ENCODE data around the gene ALCAM.

Gene ALCAM

DNA sequence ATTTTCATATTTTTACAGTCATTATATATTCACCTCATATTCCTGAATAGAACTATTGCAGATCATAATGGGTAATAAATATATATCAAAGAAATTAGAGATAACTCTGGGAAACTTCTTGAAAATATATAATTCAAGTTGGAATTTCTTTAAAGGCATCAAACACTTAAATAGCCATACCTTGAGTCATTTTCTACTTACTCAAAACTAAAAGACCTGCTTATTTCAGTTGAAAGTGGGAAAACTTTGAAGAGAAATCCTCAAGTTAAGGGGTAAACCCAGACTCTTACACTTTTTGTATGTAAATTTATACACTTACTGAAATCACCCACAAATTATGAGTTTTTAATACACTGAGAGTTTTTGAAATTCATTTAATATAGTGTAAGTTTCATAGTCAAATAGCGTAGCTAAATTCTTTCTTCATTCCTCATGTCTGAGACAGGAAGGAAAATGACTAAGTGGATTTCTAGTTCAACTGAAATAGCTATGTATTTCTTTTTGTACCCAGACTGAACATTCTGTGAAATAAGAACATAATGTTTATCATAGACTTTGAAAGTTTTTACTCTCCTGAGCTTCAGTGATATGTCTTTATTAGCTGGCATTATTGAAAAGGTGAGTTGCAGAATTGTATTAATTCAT is 4.6 kb upstream of the ALCAM start:
- no peaks in the 10 kb centered on the region for H3K36me3 ChIP-seq (ENCODE audit: insufficient read depth, low read length)
- H2AFZ ChIP-seq (ENCODE audit: low read depth, low read length), result no peak overlapping the region
- H3K4me1 ChIP-seq (ENCODE audit: insufficient read depth, low read length), result peaks cover 14% of the 10 kb centered on the region
- no peaks in the 10 kb centered on the region for H3K9me3 ChIP-seq (ENCODE audit: low read length)
- H3K4me3 ChIP-seq (ENCODE audit: low read length), result no peak overlapping the region
- no peaks in the 10 kb centered on the region for H3K27me3 ChIP-seq (ENCODE audit: insufficient read depth, low read length)

DNA sequence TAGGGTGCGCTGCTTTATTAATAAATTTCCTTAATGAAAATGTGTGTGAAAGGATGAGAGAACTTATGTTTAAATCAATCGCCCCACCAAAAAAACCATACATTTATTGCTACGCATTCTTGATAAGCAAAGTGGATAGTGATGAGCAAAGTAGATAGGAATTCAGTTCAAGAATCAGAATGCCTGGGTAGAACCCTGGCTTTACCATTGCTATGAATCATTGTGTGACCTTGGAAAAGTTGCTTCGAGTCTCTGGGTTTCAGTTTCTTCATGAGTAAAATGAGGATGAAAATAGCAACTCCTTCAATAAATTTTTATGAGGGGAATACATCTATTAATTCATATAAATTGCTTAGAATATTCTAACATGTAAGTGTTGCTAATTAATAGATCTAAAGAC is 2.6 kb upstream of the ALCAM start:
- Histone ChIP-seq H3K27me3 (ENCODE audit: insufficient read depth, low read length) (no peaks in the 10 kb centered on the region), H3K4me1 (ENCODE audit: insufficient read depth, low read length) (peaks cover 30% of the 10 kb centered on the region), H3K36me3 (ENCODE audit: insufficient read depth, low read length) (no peaks in the 10 kb centered on the region), H3K4me3 (ENCODE audit: low read length) (no peak overlapping the region), H2AFZ (ENCODE audit: low read depth, low read length) (no peak overlapping the region), H3K9me3 (ENCODE audit: low read length) (no peaks in the 10 kb centered on the region)

DNA sequence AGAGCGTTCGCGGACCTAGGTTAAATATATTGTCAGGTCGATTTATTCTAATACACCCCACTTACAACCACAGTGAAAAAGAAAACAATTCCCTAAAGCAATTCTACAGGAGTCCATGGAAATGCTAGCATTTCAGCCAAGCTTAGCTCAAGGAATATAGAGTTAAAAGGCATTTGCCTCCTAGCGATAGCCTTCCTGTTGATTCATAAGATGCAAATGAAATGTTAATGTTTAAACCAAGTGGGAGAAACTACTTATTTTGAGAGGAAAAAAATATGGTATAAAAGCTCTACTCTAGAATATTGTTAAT is 1.7 kb upstream of the ALCAM start:
- Histone ChIP-seq H3K27me3 (ENCODE audit: insufficient read depth, low read length) (no peaks in the 10 kb centered on the region), H2AFZ (ENCODE audit: low read depth, low read length) (peak overlapping the region; percentile 95), H3K9me3 (ENCODE audit: low read length) (no peaks in the 10 kb centered on the region), H3K4me3 (ENCODE audit: low read length) (peak overlapping the region; percentile 66), H3K36me3 (ENCODE audit: insufficient read depth, low read length) (no peaks in the 10 kb centered on the region), H3K4me1 (ENCODE audit: insufficient read depth, low read length) (peaks cover 27% of the 10 kb centered on the region)

DNA sequence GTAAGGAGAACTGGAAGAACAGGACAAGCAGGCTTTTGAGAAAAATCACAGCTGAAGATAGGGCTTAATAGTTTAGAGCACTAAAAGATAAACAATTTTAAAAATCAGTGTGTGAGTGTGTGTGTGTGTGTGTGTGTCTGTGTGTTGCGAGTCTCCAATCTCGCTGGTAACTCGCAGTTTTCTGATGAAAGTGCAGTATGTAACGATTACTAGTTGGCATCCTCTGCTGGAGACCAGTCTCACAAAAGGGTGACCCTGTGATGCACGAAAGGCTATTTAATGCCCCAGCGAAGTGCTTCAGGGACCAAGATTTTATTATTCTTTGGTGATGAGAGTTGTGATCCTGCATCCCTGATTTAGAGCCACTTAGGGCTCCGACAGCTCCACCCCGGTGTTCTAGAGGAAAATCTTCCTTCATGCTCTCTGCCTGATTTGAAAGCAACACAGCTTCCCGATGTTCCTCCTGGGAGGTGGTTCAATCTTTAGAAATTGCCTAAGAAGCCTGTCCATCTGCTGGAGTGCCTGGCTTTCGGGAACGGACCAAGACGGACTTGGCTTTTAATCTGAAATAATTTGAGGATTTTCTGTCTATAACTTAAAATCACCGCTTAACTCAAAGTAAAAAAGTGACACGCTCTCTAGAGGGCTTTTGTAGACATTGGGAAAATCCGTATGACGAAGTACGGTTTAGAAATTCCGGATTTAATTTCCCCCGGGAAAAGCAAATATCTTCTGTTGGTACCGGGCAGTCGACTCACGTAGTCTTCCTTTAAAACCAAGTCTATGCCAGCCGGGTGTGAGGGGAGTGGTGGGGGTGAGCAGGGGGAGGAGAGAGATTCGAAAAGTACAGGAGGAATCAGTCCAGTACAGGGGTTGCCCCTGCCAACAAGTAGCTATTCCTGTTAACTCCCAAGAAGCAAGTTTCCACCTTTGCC is 1.1 kb upstream of the ALCAM start:
- H3K36me3 ChIP-seq (ENCODE audit: insufficient read depth, low read length), result no peaks in the 10 kb centered on the region
- H3K9me3 ChIP-seq (ENCODE audit: low read length), result no peaks in the 10 kb centered on the region
- peak overlapping the region; percentile 95 for H2AFZ ChIP-seq (ENCODE audit: low read depth, low read length)
- H3K27me3 ChIP-seq (ENCODE audit: insufficient read depth, low read length), result no peaks in the 10 kb centered on the region
- peak overlapping the region; percentile 66 for H3K4me3 ChIP-seq (ENCODE audit: low read length)
- H3K4me1 ChIP-seq (ENCODE audit: insufficient read depth, low read length), result peaks cover 27% of the 10 kb centered on the region

DNA sequence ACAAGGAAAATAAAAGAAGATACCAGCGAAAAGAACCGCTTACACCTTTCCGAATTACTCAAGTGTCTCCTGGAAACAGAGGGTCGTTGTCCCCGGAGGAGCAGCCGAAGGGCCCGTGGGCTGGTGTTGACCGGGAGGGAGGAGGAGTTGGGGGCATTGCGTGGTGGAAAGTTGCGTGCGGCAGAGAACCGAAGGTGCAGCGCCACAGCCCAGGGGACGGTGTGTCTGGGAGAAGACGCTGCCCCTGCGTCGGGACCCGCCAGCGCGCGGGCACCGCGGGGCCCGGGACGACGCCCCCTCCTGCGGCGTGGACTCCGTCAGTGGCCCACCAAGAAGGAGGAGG is 325 bp downstream of the ALCAM start:
- Histone ChIP-seq H2AFZ (ENCODE audit: low read depth, low read length) (peak overlapping the region; percentile 98), H3K36me3 (ENCODE audit: insufficient read depth, low read length) (no peaks in the 10 kb centered on the region), H3K9me3 (ENCODE audit: low read length) (no peaks in the 10 kb centered on the region), H3K27me3 (ENCODE audit: insufficient read depth, low read length) (no peaks in the 10 kb centered on the region), H3K4me1 (ENCODE audit: insufficient read depth, low read length) (peaks cover 27% of the 10 kb centered on the region), H3K4me3 (ENCODE audit: low read length) (peak overlapping the region; percentile 66)

DNA sequence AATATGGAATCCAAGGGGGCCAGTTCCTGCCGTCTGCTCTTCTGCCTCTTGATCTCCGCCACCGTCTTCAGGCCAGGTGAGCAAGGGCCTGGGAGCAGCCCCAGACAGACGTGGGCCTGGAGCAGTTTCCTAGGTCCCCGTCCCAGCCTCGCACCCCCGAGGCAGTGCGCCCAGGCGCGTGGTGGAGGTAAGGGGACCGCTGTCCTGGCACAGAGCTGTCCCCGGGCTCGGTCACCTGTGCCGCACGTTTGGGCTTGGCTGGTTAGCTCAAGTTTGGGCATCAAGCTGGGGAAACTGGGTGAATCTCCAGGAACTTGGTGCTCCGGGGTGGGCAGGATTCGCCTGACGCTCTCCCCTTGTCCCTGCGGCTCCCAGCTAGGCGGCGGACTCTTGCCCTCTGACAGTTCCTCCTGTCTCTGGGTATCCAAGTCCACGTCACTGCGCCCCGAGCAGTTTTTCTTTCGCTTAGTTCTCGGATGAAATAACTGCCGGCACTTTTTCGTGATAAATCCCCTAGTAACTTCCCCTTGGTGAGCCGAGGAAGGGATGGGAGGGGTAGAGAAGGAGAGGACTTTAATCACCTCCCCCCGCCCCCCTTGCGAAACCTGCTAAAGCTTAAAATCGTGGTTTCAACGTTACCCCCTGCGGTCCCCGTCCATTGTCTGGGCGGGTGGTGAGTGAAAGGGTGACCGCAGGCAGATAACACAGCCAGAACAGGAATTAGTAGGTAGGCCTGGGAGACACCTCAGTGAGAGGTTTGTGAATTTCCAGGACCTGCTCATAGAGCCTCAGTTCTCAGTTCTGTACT is 901 bp downstream of the ALCAM start:
- H2AFZ ChIP-seq (ENCODE audit: low read depth, low read length), result peak overlapping the region; percentile 98
- peak overlapping the region; percentile 66 for H3K4me3 ChIP-seq (ENCODE audit: low read length)
- H3K36me3 ChIP-seq (ENCODE audit: insufficient read depth, low read length), result no peaks in the 10 kb centered on the region
- H3K9me3 ChIP-seq (ENCODE audit: low read length), result no peaks in the 10 kb centered on the region
- H3K27me3 ChIP-seq (ENCODE audit: insufficient read depth, low read length), result no peaks in the 10 kb centered on the region
- peaks cover 27% of the 10 kb centered on the region for H3K4me1 ChIP-seq (ENCODE audit: insufficient read depth, low read length)

DNA sequence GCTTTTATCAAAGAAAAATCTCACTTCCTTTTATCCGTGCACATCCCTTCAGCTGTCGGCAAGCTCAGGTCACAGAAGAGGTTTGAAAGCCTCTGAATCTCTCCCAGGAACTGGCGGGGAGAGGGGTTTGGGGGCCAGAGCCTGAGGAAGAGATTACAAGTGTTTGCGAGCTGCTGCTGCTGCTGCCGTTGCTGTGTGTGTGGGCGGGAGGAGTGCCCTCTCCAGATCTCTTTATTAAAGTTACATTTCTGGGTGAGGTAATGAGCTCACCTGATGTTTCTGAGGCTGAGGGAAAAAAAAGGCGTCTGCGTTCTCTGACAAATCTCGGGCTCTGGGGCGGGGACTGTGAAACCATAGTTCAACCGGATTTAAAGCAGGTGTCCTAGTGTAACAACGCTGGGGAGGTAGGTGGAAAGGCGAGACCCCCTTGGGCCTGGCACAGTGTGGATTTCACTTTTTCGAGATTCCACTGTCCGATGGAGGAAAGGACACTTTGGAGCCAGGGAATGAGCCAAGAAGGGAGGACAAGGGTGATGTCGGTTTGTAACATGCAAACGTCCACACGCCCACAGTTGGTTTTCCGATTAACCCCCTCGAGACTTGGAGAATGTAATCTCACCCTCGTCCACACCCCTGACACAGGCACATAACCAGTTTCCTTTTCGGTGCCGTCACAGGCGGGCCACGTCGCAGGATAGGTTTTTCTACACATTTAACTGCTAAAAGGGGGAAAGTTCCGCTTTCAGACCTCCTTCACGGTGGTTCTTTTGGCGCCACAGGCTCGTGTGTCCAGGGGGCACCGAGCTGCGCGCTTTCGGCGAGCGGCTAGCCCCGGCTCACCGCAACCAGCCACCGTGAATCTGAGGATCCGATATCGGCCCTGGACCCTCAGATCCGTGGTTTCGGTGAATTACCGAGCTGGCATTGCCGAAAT is 2.1 kb downstream of the ALCAM start:
- peaks cover 27% of the 10 kb centered on the region for H3K4me1 ChIP-seq (ENCODE audit: insufficient read depth, low read length)
- no peaks in the 10 kb centered on the region for H3K36me3 ChIP-seq (ENCODE audit: insufficient read depth, low read length)
- no peaks in the 10 kb centered on the region for H3K9me3 ChIP-seq (ENCODE audit: low read length)
- H2AFZ ChIP-seq (ENCODE audit: low read depth, low read length), result peak overlapping the region; percentile 98
- no peaks in the 10 kb centered on the region for H3K27me3 ChIP-seq (ENCODE audit: insufficient read depth, low read length)
- H3K4me3 ChIP-seq (ENCODE audit: low read length), result peak overlapping the region; percentile 66

DNA sequence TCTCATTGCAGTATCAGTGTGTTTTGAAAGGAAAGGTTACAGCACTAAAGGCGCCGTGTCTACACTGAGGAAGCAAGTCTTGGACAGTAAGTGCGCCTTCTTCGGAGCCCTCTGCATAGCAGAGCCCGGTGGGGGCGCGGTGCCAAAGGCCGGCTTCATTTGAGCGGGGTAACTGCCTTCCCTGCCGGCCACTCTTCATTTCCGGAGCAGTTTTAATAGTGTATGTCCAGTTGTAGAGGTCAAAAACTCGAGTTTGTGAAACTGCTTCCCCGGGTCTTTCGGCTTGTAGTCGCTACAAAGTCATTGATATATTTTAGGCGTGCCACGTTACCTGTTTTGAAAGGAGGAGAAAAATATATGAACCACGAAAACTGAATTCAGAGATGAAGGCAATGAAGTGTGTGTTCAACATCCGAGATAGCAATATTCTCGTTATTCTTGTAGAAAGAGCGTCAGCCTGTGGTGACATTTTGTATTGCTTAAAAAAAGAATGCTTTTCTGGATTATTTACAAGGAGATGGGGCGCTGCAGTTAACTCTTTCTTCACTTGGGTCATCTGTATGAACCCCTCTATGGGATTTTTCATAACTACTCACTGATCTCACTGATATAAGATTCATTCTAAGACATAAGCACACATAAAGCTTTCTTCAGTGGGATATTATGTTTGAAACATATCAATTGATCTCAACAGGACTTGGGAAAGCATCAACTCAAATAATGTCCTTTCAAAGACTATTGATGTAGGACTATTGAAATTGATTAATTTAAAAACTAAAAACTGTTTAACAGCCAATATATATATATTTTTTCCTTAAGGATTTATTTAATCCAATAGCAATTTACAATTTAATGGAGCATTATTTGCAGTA is 3.0 kb downstream of the ALCAM start:
- Histone ChIP-seq H3K4me1 (ENCODE audit: insufficient read depth, low read length) (peaks cover 27% of the 10 kb centered on the region), H3K4me3 (ENCODE audit: low read length) (peak overlapping the region; percentile 66), H2AFZ (ENCODE audit: low read depth, low read length) (peak overlapping the region; percentile 98), H3K9me3 (ENCODE audit: low read length) (no peaks in the 10 kb centered on the region), H3K36me3 (ENCODE audit: insufficient read depth, low read length) (no peaks in the 10 kb centered on the region), H3K27me3 (ENCODE audit: insufficient read depth, low read length) (no peaks in the 10 kb centered on the region)

DNA sequence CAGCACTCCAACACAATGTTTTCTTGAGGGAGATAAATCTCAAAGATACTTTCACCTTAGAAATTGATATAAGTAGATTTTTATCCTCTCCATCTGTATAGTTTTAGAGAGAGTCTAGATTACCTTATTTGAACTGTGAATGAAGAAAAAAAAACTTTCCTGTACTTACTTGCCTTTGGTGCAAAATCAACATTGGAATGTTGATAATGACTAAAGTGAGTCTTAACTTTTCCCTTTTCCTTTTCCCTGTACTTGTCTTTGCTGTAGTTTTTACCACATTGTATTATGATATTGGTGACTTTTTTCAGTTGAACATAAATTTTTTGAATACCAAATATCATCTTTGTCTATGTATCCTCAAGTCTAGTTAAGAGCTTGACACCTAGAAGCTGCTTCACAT is 6.7 kb downstream of the ALCAM start:
- Histone ChIP-seq H3K9me3 (ENCODE audit: low read length) (no peaks in the 10 kb centered on the region), H3K4me1 (ENCODE audit: insufficient read depth, low read length) (peaks cover 6% of the 10 kb centered on the region), H3K4me3 (ENCODE audit: low read length) (no peak overlapping the region), H3K36me3 (ENCODE audit: insufficient read depth, low read length) (no peaks in the 10 kb centered on the region), H3K27me3 (ENCODE audit: insufficient read depth, low read length) (no peaks in the 10 kb centered on the region), H2AFZ (ENCODE audit: low read depth, low read length) (no peak overlapping the region)

DNA sequence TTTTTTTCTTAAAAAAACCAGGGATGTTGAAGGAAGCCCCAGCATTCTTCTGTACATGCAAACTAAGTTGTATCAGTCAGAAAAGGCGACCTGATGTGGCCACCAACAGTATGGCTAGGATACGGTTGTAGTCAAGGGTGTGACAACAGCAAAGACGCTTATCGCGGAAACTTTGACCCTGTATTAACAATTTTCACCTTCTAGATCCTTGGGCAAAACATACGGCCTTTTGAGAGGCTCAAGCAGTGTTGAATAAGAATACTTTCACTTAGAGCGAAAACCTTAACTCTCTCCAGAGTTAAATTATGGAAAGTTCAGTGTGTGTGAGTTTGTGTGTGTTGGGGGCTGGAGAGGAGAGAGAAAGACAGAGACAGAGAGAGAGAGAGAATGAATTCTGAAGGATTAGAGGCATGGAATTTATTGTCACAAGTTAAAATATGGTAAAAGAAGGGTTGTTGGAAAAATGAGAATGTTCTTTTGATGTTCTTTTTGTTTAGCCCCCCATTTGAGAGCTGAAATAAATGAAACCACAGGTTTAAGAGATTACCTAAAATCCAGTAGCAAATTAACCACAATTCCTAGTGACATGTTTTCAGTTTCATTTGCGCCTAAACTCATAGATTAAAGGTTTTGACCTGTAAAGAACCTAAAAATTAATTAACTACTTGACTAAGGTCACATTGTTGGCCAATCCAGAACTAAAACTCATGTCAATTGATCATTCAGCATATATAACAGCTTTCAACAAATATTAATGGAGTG is 9.2 kb downstream of the ALCAM start:
- H3K4me3 ChIP-seq (ENCODE audit: low read length), result no peak overlapping the region
- H3K4me1 ChIP-seq (ENCODE audit: insufficient read depth, low read length), result no peaks in the 10 kb centered on the region
- no peak overlapping the region for H2AFZ ChIP-seq (ENCODE audit: low read depth, low read length)

DNA sequence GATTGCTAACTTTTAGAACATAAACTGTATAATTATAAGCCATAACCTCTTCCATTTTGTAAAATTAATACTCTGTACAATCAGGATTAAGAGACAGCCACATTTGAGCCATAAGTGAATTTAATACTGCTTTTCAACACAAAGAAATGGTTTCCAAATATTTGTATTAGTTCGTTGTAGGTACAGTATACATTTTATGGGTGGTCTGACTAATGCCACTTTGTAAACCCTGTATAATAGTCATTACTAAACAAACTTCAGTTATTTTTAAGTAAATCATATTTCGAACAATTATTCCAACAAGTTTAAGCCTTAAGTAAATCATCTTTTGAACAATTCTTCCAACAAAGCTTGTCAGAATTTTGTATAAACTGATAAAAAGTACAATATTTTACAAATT is 11.0 kb downstream of the ALCAM start:
- Histone ChIP-seq H3K27me3 (ENCODE audit: insufficient read depth, low read length) (no peaks in the 10 kb centered on the region), H2AFZ (ENCODE audit: low read depth, low read length) (no peak overlapping the region), H3K4me1 (ENCODE audit: insufficient read depth, low read length) (no peaks in the 10 kb centered on the region), H3K9me3 (ENCODE audit: low read length) (no peaks in the 10 kb centered on the region), H3K36me3 (ENCODE audit: insufficient read depth, low read length) (no peaks in the 10 kb centered on the region), H3K4me3 (ENCODE audit: low read length) (no peak overlapping the region)

More for the DNA sequence above, 9.2 kb downstream of the ALCAM start:
- Histone ChIP-seq H3K27me3 (ENCODE audit: insufficient read depth, low read length) (no peaks in the 10 kb centered on the region), H3K9me3 (ENCODE audit: low read length) (no peaks in the 10 kb centered on the region), H3K36me3 (ENCODE audit: insufficient read depth, low read length) (no peaks in the 10 kb centered on the region)
